AG09319 (cell line): ENCODE measurements around the gene NXNL1.

Experiments used
- DNase-seq: peaks from one replicate; pipeline ENCODE4 v3.0.0-alpha.2; 2010; ENCODE audit warnings: low read depth; ENCODE audit errors: extremely low read depth
- CTCF ChIP-seq: IDR thresholded peaks from 2 replicates; pipeline ENCODE4 v1.5.1; 2011; ENCODE audit warnings: low read depth, mild to moderate bottlenecking, inconsistent platforms, low read length, moderate library complexity

Gene NXNL1

DNA sequence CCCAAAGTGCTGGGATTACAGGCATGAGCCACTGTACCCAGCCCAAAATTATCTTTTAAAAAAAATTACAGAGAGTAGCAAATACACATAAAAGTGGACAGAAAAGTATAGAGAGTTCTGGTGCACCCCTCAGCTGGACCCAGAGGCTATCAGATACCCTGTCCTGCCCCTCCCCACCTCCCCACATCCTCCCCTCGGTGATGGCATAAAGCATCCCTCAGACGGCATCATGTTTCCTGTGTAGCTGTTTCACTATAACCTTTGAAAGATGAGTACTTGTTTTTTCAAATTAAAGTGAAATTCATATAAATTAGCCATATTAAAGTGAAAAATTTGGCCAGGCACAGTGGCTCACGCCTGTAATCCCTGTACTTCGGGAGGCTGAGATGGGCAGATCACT lies 29.7 kb upstream of the NXNL1 start:
- DNase-seq: no peak
- TF ChIP-seq CTCF: no peak

- TF ChIP-seq CTCF: no peak
- DNase-seq: no peak
Observed at GRCh38 chr19:17489392-17490030, 28.8 kb upstream of the NXNL1 start.

GRCh38 chr19:17488593-17489391 lies 28.1 kb upstream of the NXNL1 start:
- TF ChIP-seq CTCF: no peak
- no peak for DNase-seq

GRCh38 chr19:17487284-17488121 lies 26.8 kb upstream of the NXNL1 start:
- DNase-seq: no peak
- TF ChIP-seq CTCF: no peak

DNA sequence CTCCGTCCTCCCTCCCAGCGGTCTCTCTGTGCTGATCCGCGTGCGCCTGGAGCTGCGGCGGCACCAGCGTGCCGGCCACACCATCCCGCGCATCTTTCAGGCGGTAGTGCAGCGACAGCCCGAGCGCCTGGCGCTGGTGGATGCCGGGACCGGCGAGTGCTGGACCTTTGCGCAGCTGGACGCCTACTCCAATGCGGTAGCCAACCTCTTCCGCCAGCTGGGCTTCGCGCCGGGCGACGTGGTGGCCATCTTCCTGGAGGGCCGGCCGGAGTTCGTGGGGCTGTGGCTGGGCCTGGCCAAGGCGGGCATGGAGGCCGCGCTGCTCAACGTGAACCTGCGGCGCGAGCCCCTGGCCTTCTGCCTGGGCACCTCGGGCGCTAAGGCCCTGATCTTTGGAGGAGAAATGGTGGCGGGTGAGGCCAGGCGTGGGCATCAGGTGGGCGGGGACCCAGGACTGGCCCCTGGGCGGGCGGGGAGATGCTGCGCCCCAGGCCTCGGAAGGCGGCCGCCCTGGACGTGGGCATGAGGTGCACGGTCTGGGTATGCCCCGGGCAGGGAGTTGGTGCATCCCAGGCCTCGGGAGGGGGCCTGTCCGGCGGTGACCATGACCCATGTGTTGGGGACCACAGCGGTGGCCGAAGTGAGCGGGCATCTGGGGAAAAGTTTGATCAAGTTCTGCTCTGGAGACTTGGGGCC lies 26.0 kb upstream of the NXNL1 start:
- no peak for TF ChIP-seq CTCF
- DNase-seq: no peak

GRCh38 chr19:17484520-17485185 lies 23.9 kb upstream of the NXNL1 start:
- TF ChIP-seq CTCF: no peak
- DNase-seq: no peak
